ENCODE results near the gene TEAD1.
A peak's percentile ranks its signal among the peaks of the same experiment; 100 is the strongest.
"Not testable (repeated sequence)": the region's sequence is repeated elsewhere in the genome, so short reads cannot be mapped to it uniquely, and the experiment has no call there.

The TEAD1 gene

GRCh38 chr11:12737024-12737423 lies 62.8 kb downstream of the TEAD1 start:
- no peak for DNase-seq (ENCODE audit: low spot score)

GRCh38 chr11:12741671-12742216 lies 67.5 kb downstream of the TEAD1 start:
- no peak for DNase-seq (ENCODE audit: low spot score)

GRCh38 chr11:12743834-12744449 lies 69.7 kb downstream of the TEAD1 start:
- DNase-seq (ENCODE audit: low spot score) = no peak

- DNase-seq (ENCODE audit: low spot score) = no peak
These were observed 70.7 kb downstream of the TEAD1 start for GRCh38 chr11:12744826-12745502.

DNA sequence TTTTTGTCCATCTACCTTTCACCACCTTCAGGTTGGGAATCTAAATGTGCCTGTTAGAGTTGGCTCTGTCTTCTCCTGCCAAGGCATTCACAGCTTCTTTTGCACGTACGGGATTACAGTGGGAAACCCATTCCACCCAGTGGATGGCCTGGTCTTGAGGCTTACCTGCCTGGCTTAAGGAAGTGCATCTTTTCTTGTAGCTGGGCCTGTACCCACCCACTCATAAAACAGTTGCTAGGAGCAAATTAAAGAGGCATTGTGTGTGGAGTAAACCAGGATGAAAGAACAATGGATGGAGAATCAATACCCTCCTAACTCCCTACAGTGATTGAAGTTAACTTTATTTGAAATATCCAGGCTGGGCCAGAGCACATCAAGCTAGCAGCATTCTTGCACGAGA lies 71.6 kb downstream of the TEAD1 start:
- no peak for DNase-seq (ENCODE audit: low spot score)

- peak; percentile 74 for DNase-seq (ENCODE audit: low spot score)
These were observed 72.4 kb downstream of the TEAD1 start for GRCh38 chr11:12746593-12747097.

- DNase-seq (ENCODE audit: low spot score) = no peak
These were observed 74.3 kb downstream of the TEAD1 start for GRCh38 chr11:12748561-12748960.

DNA sequence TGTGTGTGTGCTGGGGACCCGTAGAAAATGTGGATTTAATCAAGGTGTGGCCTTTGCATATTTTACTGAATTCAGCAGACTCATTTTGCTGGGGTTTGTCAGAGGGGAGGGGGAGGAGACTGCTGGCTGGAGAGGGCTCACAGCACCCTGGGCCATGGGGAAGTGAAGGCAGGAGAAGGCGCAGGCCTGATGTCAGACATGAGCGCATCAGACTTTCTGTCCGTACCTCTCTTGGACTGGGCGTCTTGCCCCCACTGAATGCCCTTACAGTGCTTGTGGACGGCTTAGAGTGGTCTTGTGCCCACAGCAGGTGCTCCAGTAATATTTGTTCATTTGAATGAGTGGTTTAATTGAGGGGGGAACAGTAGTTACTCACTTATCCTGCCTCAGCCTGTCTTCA lies 75.2 kb downstream of the TEAD1 start:
- no peak for DNase-seq (ENCODE audit: low spot score)

GRCh38 chr11:12750181-12750580 lies 76.0 kb downstream of the TEAD1 start:
- no peak for DNase-seq (ENCODE audit: low spot score)

DNA sequence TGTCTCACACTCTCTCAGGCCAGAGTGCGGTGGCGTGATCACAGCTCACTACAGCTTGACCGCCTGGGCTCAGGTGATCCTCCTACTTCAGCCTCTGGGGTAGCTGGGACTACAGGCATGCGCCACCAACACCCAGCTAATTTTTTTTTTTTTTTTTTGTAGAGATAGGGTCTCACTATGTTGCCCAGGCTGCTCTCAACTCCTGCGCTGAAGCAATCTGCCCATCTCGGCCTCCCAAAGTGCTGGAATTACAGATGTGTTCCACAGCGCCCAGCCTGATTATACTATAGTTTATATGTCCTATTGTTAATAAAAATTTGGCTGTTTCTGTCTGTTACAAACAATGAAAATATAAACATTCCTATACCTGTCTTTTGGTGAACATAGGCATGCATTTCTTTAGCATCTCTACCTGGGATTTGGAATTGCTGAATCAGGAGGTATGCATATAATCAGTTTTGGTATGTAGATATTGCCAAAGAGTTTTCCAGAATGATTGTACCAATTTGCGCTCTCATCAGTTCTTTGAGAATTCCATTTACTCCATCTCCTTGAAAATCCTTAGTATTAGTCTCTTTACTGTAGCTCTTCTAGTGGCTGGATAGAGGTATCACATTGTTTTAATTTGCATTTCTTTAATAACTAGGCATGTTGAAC lies 78.8 kb downstream of the TEAD1 start:
- no peak for DNase-seq (ENCODE audit: low spot score)

DNA sequence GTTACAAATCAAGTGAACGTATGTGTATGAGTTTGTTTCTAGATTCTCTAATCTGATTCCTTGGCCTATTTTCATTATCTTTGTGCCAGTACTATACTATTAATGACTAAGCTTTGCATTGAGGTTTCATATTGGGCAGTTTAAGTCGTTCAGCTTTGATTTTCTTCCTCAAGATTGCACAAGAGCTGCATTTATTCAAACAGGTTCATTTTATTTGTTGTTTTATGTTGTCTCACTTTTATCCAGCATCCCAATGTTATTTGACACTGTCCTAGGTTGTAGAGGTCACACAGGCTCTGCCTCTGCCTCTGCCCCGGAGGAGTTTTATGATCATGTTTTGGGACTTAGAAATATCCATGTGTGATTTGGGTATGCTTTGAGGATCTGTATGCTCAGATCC lies 79.8 kb downstream of the TEAD1 start:
- DNase-seq (ENCODE audit: low spot score) = no peak

DNA sequence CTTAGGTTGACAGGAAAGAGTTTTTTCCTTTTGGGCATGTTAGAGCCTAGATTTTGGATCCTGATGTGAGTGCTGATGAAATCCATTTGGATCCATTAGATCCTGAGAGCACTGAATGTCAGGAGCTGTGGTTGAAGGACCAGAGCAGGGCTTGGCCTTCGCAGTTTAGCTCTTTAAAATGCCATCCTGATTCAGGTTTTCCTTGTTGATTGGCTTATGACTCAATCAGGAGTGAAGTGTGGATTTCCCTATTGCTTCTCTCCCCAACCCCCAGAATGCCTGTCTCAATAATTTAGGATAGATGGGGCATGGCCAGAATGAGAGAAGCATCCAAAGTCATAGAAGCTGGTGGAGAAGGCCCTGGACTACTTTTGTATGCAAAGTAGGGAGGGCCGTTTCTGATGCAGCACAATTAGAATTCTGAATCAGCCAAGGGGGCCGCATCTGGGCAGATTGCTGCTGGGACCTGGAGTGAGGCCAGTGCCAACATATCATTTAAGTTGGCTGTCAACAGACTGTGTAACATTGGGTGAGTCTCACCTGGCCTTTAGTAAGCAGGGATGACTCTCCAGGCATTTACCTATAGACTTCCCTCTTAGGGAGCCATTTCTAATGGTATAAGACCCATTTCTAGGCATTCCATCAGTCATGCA lies 80.5 kb downstream of the TEAD1 start:
- DNase-seq (ENCODE audit: low spot score) = no peak

DNA sequence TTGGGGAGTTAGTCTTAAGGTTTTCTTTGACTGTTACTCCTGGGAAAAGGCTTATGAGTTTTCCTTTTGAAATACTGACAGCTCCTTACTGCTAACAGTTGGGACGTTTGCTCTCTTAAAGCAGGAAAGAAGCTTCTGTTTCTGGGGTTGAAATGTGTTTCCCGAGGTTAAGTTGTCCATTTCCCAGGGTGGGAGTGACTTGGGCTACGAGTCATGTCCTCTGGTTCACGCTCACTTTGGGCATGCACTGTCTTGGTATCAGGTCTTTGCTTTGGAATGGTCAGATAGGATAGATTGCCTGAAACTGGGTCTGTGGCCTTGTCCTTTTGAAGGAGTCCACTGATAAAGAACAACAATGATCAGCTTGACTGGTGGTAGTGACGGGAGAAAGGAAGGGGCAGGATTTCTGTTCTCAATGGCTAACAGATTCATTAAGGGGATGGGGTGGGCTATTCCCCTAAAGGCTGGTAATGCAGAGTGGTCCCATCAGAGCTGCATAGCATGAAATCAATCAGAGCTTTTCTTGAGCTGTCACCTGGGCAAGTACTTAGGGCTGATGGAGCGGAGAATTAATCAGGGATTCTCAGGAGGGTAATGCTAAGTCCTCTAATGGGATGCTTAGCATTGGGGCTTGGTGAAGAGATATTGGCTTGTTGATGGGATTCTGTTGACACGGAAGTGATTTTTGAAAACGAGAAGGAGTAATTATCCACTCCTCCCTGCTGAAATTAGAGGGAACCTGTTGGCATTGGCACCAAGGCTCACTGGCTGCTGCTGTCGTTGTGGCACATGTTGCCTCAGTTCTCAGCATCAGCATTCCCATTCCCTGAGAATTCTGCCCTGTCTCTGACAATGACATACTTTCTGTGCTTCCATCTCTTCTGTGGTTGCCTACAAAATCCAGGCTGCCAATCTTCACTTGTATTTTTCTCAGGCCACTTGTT lies 81.6 kb downstream of the TEAD1 start:
- no peak for DNase-seq (ENCODE audit: low spot score)

- no peak for DNase-seq (ENCODE audit: low spot score)
These were observed 82.2 kb downstream of the TEAD1 start for GRCh38 chr11:12756454-12756806.

DNA sequence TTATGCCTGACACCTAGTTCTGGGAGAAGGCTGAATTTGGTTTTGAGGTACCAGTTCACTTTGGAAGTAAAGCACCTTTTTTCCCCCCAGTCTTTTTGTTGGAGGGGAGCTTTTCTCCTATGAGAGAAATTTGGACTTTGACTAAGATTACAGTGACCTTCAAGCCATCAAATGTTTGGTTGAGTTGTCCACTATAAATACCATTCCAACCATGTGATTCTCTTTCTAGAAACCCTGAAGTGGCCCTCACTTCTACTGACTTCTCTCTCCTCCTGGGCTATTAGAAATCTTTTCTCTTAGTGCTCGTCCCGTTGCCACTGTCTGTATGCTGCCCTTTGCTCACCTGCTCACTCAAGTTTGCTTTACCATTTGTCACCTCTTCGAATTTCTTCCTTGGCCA lies 82.6 kb downstream of the TEAD1 start:
- no peak for DNase-seq (ENCODE audit: low spot score)

DNA sequence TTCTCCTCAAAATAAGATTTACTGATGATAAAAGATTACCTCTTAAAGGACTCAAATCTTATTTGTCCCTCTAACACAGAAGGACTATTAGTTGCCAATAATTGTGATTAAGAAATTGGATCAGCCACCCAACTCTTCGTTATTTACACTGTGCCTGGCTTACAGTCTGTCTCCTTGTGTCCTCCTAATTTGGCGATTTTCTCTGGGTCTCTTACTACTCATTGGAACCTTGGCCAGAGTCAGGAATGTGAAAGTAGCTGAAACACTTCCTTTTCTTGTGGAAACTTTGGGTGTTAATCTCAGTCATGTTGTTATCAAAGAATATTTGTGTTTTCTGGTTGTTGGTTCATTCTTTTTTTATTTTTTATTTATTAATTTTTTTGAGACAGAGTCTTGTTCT lies 83.2 kb downstream of the TEAD1 start:
- no peak for DNase-seq (ENCODE audit: low spot score)

DNA sequence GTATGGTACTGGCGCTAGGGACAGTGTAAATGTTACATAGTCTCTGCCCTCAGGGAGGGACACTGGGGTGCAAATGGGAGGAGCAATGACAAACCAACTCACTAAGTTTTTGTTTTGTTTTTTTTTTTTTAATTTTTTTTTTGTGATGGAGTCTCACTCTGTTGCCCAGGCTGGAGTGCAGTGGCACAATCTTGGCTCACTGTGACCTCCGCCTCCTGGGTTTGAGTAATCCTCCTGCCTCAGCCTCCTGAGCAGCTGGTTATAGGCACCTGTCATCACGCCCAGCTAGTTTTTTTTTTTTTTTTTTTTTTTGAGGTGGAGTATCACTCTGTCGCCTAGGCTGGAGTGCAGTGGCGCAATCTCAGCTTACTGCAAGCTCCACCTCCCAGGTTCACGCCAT lies 83.9 kb downstream of the TEAD1 start:
- DNase-seq (ENCODE audit: low spot score) = not testable (repeated sequence)

GRCh38 chr11:12761029-12761428 lies 86.8 kb downstream of the TEAD1 start:
- DNase-seq (ENCODE audit: low spot score) = no peak

DNA sequence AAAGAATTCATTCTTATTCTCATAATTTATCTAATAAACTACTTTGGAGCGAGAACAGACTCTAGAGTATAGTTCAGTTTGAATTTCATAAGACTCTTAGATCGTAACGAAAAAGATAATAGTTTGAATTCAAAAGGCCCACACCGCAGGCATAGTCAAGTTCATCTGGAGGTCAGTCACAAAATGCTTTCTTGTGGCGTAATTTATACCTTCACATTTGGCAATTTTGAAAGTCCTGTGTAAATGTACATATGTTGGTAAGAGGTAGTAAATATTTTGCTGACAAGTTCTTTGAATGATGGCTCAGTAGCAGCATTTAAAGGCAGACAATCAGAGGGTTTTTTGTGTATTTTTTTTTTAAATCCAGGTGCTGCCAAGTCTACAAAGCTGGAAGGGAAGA lies 88.1 kb downstream of the TEAD1 start:
- DNase-seq (ENCODE audit: low spot score) = no peak

DNA sequence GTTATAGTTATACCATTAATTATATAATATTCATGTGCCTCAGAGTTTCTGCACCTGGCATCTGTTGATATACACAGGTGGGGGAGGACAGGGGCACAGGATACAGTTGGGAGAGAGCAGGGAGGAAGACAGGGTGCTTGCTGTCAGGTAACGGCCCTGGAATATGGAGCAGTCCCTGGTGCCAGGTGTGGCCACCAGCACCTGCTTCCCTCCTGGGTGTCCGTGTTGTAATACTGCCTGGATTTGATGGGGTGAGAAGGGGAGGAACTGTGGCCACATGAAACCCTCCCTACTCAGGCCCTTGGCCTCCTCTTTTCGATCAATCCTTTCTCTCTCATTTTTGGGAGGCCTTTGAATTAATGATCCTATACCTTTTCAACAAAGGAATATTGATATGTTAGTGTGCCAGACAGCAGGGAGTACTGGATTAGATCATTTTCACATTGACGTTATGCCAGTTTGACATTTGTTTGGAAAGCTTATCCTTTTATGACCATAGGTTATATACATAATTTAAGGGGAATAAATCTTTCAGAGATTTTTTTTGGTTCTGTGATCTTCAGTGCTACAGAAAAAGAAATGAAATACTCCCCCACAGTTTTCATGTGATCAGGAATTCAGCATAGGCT lies 88.6 kb downstream of the TEAD1 start:
- DNase-seq (ENCODE audit: low spot score) = no peak
